Measurements from ENCODE around the gene FBLL1.
"Not testable (repeated sequence)": the region's sequence is repeated elsewhere in the genome, so short reads cannot be mapped to it uniquely, and the experiment has no call there.

FBLL1 gene

GRCh38 chr5:168530621-168531150 is 1.6 kb downstream of the FBLL1 start:
- no peak overlapping the region for H3K4me3 ChIP-seq (ENCODE audit: low read depth, low read length)
- no peak for DNase-seq (ENCODE audit: low read depth)
- TF ChIP-seq CTCF (IDR thresholded peaks at IDR 0.05; ENCODE audit: control insufficient read depth, extremely low read depth, insufficient read depth), result no peak

DNA sequence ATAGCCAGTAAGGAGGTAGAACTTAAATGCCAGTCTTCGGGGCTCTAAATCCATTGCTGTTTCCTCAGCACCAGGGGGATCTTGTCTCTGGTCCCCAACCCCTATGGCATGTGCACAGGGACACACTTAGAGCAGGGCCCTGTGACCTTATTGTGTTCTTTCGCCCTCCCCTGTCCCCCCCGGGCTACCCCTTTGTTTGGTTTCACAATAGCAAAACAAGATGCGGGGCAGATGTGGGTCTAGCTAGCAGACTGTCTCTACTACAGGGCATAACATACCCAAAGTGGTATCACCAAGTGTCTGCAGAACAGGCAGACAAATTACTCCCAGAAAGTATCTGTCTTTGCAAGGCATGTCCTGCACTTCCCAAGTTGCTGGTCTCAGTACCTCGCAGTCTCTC is 2.1 kb downstream of the FBLL1 start:
- no peak for TF ChIP-seq CTCF (IDR thresholded peaks at IDR 0.05; ENCODE audit: control insufficient read depth, extremely low read depth, insufficient read depth)
- DNase-seq (ENCODE audit: low read depth), result no peak
- H3K4me3 ChIP-seq (ENCODE audit: low read depth, low read length), result no peak overlapping the region

- no peak overlapping the region for H3K4me3 ChIP-seq (ENCODE audit: low read depth, low read length)
- TF ChIP-seq CTCF (IDR thresholded peaks at IDR 0.05; ENCODE audit: control insufficient read depth, extremely low read depth, insufficient read depth), result no peak
- no peak for DNase-seq (ENCODE audit: low read depth)
These were observed 3.1 kb downstream of the FBLL1 start for GRCh38 chr5:168531987-168532864.

DNA sequence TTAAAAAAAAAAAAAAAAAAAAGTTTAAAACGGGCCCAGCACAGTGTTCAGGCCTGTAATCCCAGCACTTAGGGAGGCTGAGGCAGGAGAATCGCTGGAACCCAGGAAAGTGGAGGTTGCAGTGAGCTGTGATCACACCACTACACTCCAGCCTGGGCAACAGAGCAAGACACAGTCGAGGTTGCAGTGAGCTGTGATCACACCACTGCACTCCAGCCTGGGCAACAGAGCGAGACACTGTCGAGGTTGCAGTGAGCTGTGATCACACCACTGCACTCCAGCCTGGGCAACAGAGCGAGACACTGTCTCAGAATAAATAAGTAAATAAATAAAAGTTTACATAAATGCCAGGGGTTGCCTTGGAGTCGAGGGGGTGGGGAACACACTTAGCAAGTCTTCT is 5.2 kb downstream of the FBLL1 start:
- DNase-seq (ENCODE audit: low read depth), result not testable (repeated sequence)

DNA sequence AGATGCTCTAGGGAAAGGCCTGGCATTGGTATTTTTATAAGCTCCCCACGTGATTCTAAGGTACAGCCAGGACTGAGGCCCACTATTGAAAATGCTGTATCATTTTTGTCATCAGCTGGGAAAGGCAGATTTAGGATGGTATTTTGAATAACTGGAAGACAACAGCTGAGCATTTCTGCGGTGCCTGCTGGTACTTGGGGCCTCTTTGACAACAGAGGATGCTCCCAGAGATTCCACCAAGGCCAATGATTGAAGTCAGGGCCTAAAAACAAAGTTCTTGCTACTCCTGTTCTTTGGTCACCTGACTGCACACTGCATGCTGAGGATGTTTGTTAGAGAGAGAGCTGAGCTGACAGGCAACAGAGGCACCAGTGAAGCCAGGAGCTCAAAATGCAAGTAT is 8.1 kb downstream of the FBLL1 start:
- no peak for DNase-seq (ENCODE audit: low read depth)
- no peak for TF ChIP-seq CTCF (IDR thresholded peaks at IDR 0.05; ENCODE audit: control insufficient read depth, extremely low read depth, insufficient read depth)
- H3K4me3 ChIP-seq (ENCODE audit: low read depth, low read length), result no peak overlapping the region

More for the DNA sequence above, 5.2 kb downstream of the FBLL1 start:
- H3K4me3 ChIP-seq (ENCODE audit: low read depth, low read length), result not testable (repeated sequence)

- DNase-seq (ENCODE audit: low read depth), result no peak
- TF ChIP-seq CTCF (IDR thresholded peaks at IDR 0.05; ENCODE audit: control insufficient read depth, extremely low read depth, insufficient read depth), result no peak
- H3K4me3 ChIP-seq (ENCODE audit: low read depth, low read length), result no peak overlapping the region
These were observed 20.4 kb downstream of the FBLL1 start for GRCh38 chr5:168549554-168549953.

DNA sequence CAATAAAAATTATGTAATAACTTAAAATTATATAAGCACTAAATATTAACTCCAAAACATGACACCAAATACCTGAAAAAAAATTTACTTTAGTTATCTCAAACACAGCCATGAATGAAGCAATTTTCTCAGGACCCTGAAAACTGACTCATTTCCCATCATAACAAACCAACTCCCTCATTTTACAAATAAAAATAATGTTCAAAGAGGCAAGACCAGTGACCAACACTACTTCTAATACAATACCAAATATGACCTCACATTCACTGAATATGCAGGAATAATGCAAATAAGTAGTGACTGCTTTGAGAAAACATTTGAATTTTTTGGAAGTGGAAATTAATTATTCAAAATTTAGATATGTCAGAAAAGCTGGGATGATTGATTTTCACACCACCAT is 21.6 kb downstream of the FBLL1 start:
- DNase-seq (ENCODE audit: low read depth), result no peak
- no peak overlapping the region for H3K4me3 ChIP-seq (ENCODE audit: low read depth, low read length)
- no peak for TF ChIP-seq CTCF (IDR thresholded peaks at IDR 0.05; ENCODE audit: control insufficient read depth, extremely low read depth, insufficient read depth)
